Pons (tissue), 1 donor: ENCODE results near the gene SCYL1.

Source experiments
- DNase-seq: peaks from one replicate; pipeline ENCODE4 v3.0.0-alpha.2; 2016; ENCODE audit warnings: low spot score

Gene SCYL1

DNA sequence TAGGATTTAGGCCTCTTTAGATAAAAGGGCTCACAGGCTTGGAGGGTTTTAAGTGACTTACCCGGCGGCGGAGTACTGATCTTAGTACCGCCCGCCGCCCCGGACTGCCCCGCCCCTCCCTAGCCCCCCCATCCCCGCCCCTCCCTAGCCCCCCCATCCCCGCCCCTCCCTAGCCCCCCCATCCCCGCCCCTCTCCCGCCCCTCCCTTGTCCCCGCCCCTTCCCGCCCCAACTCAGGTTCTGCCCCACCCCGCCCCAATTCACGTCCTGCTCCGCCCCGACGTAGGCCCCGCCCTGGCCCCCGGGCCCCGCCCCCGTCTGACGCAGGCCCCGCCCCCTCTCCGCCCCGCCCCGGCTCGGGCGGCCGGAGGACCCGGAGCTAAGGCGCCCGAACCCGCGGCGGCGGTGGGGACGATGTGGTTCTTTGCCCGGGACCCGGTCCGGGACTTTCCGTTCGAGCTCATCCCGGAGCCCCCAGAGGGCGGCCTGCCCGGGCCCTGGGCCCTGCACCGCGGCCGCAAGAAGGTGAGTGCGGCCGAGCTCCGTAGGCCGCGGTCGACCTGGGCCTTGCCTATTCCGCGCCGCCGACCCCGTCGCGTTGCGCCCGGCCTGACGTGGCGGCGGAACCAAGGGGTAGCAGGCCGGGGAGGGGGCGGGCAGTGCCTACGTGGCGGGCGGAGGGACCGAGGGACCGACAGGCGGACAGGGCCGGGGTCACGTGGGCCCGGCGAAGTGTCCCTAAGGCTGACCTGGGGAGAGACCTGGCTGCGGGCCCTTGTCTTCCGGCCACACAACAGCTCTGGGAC is at the start of gene SCYL1:
Gene SCYL1, plus strand, starts transcription at position 343 of the 805 bp plus-strand sequence. Its CDS starts 71 bp downstream, at position 414.
- DNase-seq = peak; percentile 67

- no peak for DNase-seq
These were observed 48.2 kb upstream of the SCYL1 start for GRCh38 chr11:65476632-65477148.

DNA sequence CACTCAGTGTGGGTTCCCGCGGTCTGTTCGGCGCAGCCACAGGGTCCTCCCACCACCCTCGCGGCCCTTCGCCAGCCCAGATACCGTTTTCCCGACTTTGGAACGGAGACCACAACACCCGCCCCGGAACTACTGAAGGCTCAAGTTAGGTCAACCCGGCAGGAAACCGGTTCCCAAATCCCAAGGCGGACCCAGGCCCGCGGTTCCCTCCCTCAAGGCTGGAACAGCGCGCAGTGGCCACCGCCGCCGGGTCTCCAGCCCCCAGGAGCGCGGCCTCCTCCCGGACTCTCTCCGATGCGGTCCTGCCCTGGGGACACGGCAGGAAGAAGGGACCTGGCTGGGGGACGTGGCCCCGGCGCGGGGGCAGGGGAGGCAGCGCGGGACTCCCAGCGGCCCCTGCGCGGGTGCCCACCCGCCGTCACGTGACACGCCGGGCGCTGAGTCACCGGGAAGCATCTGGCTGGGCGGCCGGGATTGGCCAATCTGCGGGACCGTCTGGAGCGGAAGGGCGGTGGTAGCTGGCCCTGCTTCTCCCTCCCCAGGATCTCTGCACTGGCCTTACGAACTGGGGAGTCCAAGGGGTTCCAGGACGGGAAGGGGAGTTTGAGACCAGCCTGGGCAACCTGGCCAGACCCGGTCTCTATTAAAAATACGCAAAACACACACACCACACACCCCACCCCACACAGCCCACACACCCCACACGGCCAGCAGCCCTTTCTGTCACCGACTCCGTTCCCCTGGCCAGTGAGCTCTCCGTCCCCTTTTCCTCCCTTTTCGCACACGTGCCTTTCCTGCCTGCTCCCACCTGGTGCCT is 47.5 kb upstream of the SCYL1 start:
- DNase-seq = peak; percentile 95

GRCh38 chr11:65478388-65479183 is 46.3 kb upstream of the SCYL1 start:
- DNase-seq = no peak

DNA sequence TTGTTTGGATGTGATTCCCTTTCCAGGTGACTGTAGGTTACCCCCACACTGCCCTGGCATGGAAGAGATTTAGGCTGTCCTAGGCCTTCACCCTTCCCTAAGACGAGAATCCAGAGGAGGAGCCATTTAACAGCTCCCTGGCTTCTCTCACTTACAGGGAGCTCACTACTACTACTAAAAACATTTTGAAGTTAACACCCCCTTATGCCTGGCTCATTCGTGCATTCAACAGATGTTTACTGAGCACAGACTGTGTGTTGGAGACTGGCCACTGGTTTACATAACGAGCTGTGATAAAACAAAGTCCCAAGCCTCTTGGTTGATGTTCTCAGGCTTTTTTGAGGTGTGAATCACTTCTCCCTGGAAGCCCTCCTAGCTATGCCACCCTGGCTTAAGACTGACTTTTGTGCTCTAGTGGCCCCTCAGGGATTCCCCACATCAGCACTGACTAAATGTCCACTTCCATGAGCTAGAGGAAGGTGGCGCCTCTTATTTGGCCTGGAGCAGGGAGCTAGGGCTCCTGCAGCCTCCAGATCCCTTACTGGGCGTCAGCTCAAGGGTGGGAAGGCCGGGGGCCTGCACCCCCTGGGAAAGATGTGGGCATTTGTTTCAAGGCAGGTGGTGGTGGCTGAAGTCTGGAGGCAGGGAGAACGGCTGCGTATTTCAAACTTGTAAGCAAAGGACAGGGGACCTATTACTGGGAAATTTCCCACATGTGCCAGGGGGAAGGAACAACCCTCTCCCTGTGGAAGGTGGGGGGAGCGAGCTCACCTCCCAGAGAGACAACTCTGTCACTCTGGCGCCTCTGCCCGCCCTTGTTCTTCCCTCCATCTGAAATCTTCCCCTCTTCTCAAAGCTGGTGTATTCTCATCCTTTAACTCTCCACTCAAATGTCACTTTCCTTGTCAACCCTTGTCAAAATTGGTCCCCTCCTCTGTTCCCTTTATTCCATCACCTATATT is 45.4 kb upstream of the SCYL1 start:
- peak; percentile 87 for DNase-seq

GRCh38 chr11:65482306-65482850 is 42.5 kb upstream of the SCYL1 start:
- no peak for DNase-seq

- DNase-seq = peak; percentile 64
These were observed 39.0 kb upstream of the SCYL1 start for GRCh38 chr11:65485920-65486219.

- no peak for DNase-seq
These were observed 38.1 kb upstream of the SCYL1 start for GRCh38 chr11:65486570-65487466.

- peak; percentile 100 for DNase-seq
These were observed 37.2 kb upstream of the SCYL1 start for GRCh38 chr11:65487467-65488272.

DNA sequence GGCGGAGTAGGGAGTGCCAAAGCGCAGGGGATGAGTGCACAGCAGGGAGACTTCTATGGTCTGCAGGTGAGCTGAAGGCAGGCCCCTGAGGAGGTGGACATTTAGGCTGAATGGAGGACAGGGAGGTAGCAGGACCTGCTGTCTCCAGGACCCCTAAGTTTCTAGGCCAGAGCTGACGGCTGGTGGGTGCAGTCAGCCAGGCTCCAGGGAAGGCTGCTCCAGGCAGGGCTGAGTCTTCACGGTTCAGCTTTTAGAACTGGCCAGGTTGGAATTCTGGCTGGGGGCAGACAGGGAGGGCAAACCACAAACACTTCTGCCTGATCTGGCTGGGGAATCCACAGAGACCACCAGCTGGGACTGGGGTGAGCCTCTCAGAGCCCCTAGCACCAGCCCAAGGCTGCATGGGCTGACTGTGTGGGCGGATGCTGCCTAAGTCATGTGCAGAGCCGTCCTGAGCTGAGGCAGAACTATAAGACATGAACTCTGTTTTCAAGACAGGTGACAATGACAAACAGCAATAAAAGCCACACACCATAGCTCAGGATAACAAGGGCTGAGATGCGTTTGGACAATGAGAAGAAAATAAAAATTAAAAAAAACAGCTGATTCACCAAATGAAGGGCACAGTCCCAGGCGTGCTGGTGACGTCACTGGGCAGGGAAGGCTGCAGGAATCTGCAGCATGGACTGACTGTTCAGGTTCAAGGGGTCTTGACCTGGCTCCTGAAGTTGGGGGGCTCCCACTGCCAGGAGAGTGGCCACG is 36.4 kb upstream of the SCYL1 start:
- DNase-seq = peak; percentile 58

GRCh38 chr11:65489035-65489705 is 35.7 kb upstream of the SCYL1 start:
- DNase-seq = peak; percentile 70

DNA sequence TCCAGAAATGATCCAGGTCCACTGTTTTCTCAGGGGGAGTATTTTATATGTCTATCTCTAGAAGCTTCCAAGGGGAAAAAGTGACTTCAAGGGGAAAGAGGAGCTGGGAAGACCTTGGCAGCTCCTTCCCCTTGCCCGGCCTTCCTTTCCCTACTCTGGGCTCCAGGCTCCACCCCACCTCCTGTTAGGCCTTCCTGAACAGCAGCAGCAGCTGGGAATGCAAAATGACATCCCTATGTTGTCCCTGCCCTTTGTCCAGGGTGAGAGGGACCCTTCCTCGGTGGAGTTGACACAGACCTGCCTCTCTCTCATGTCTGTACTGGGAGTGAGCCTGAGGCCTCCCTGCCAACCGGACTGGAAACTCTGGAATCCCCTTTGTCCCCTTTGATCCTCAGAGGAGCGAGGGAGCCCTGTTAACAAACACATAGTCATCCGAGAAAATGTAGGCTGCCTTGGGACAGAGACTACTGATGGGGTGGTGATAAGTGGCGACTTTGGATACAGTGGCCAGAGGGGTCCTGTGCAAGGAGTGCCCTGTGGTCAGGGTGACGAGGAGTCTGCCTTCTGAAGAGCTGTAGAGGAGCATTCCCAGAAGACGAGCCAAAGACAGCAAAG is 35.1 kb upstream of the SCYL1 start:
- no peak for DNase-seq

DNA sequence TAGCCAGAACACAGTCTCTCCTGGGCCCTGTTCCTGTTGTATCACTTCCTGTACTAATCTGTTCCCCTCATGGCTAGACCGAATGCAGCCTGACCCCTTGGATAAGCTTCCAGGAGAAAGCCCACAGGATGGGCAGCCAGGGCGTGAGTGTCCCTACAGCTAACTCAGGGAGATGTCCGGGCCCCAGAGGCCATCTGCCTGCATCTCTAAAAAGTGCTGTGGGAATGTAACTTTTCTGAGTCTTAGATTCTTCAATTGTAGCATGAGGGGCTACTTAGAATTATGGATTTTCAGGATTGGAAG is 33.8 kb upstream of the SCYL1 start:
- no peak for DNase-seq

DNA sequence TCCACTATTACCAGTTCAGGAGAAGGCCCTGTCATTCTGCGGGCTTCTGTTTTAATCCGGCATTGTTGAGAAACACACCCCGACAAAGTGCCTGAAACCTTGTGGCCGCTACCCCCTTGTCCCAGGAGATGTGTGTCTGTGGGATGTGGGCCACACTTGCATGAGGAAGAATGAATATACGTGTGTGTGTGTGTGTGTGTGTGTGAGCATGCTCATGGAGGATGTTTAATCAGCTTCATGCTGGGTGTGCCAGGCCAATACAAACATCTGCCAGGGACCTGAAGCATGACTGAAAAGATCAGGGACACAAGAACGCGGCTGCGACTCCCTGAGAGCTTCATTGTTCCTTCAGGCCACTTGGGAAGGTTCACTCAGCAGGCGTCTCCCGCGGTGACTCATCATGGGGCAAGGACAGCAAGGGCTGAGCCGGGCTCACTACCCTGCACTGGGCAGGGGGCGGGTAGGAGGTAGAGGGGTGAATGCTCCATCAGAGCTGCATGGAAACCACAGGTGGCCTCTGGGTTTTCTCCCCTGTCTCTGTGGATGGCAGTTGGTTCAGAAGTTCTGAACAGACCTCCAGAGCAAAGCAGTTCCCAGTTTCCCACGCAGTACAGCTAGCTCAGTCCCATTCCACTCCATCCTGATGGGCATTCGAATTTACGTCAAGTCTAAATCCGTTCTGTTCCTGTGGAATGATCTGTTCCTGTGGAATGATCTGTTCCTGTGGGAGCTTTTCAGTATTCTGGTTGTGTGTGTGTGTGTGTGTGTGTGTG is 33.1 kb upstream of the SCYL1 start:
- DNase-seq = peak; percentile 86

GRCh38 chr11:65492387-65492636 is 32.6 kb upstream of the SCYL1 start:
- no peak for DNase-seq

GRCh38 chr11:65492637-65493366 is 32.1 kb upstream of the SCYL1 start:
- DNase-seq = peak; percentile 92
